WERI-Rb-1 (cell line): Measurements from ENCODE around the gene DEXI.
"Not testable (repeated sequence)": the region's sequence is repeated elsewhere in the genome, so short reads cannot be mapped to it uniquely, and the experiment has no call there.

Source experiments
- DNase-seq: peaks from one replicate; pipeline ENCODE4 v3.0.0-alpha.2; 2020
- H3K27ac ChIP-seq: fragments of 250-450 bp; sonication (Bioruptor Pico); 2 replicates; pipeline ENCODE4 v1.5.1; 2020; ENCODE audit warnings: mild to moderate bottlenecking, moderate library complexity
- H3K27me3 ChIP-seq: fragments of 250-450 bp; sonication (Bioruptor Pico); 2 replicates; pipeline ENCODE4 v1.5.1; 2021; ENCODE audit warnings: mild to moderate bottlenecking, low read depth, moderate library complexity; ENCODE audit not compliant: insufficient read depth, severe bottlenecking
- H3K36me3 ChIP-seq: fragments of 250-450 bp; sonication (Bioruptor Pico); 2 replicates; pipeline ENCODE4 v1.5.1; 2020; ENCODE audit warnings: mild to moderate bottlenecking, moderate library complexity
- H3K4me3 ChIP-seq: 2 replicates; pipeline ENCODE4 v1.5.1; 2011; ENCODE audit warnings: low read depth, mild to moderate bottlenecking, control low read depth, low read length
- H3K9me3 ChIP-seq: fragments of 250-450 bp; sonication (Bioruptor Pico); 2 replicates; pipeline ENCODE4 v1.5.1; 2021; ENCODE audit warnings: mild to moderate bottlenecking, moderate library complexity; ENCODE audit not compliant: severe bottlenecking
- TF ChIP-seq, protein P1 (sequence below): IDR thresholded peaks from 2 replicates; pipeline ENCODE4 v1.5.1; 2011; ENCODE audit warnings: low read depth, mild to moderate bottlenecking, control low read depth, inconsistent platforms, low read length

The DEXI gene

DNA sequence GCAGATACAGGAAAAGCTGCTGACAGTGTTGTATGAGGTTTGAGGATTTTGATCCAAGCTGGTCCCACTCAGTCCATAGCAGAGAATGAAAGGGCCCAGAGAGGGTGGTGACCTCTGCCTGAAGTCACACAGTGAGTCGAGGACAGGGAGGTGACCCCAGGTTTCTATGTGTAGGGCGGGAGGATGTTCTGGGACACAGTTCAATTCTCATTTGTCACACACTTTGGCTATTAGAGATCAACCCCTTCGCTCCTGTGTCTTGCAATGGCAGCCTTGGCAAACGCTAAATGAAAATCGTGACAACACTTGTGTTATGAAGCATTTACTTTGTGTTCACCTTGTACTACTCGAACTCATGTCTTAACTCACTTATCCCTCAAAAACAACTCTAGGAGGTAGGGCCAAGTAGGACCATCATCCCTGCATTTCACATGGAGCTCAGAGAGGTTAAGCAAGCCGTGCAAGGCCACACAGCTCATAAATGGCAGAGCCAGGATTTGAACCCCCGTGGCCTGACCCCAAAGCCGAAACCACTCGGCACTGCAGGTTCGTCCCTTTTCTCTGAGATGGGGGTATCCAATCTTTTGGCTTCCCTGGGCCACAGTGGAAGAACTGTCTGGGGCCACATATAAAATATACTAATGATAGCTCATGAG lies 10.2 kb downstream of the DEXI start:
- TF ChIP-seq, protein P1, sequence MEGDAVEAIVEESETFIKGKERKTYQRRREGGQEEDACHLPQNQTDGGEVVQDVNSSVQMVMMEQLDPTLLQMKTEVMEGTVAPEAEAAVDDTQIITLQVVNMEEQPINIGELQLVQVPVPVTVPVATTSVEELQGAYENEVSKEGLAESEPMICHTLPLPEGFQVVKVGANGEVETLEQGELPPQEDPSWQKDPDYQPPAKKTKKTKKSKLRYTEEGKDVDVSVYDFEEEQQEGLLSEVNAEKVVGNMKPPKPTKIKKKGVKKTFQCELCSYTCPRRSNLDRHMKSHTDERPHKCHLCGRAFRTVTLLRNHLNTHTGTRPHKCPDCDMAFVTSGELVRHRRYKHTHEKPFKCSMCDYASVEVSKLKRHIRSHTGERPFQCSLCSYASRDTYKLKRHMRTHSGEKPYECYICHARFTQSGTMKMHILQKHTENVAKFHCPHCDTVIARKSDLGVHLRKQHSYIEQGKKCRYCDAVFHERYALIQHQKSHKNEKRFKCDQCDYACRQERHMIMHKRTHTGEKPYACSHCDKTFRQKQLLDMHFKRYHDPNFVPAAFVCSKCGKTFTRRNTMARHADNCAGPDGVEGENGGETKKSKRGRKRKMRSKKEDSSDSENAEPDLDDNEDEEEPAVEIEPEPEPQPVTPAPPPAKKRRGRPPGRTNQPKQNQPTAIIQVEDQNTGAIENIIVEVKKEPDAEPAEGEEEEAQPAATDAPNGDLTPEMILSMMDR = no peak
- no peaks in the 10 kb centered on the region for H3K27me3 ChIP-seq
- peaks cover 13% of the 10 kb centered on the region for H3K36me3 ChIP-seq

DNA sequence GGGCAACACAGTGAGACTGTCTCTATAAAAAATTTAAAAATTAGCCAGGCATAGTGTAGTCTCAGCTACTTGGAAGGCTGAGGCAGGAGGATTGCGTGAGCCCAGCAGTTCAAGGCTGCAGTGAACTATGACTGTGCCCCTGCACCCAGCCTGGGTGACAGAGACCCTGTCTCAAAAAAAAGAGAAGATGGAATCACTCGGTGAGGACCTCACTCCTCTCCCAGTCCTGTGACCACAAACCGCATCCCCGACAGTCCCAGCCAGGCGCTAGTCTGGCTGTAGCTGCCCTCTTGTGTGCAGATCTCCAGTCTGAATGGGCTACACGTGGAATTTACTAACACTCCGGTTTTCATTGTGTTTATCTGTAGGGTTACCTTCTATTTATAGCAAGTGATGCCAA lies 11.1 kb downstream of the DEXI start:
- Histone ChIP-seq H3K4me3 (no peak overlapping the region), H3K9me3 (no peaks in the 10 kb centered on the region), H3K27me3 (no peaks in the 10 kb centered on the region), H3K27ac (no peak overlapping the region), H3K36me3 (peaks cover 13% of the 10 kb centered on the region)
- TF ChIP-seq, protein P1 = no peak
- DNase-seq = no peak

More for the DNA sequence above, 10.2 kb downstream of the DEXI start:
- no peak for DNase-seq
- Histone ChIP-seq H3K9me3 (no peaks in the 10 kb centered on the region), H3K27ac (no peak overlapping the region), H3K4me3 (no peak overlapping the region)

GRCh38 chr16:10930755-10931093 lies 11.5 kb downstream of the DEXI start:
- Histone ChIP-seq H3K27me3 (no peaks in the 10 kb centered on the region), H3K27ac (no peak overlapping the region), H3K9me3 (no peaks in the 10 kb centered on the region), H3K4me3 (no peak overlapping the region), H3K36me3 (peaks cover 13% of the 10 kb centered on the region)
- DNase-seq = no peak
- TF ChIP-seq, protein P1 = peak; percentile 42

DNA sequence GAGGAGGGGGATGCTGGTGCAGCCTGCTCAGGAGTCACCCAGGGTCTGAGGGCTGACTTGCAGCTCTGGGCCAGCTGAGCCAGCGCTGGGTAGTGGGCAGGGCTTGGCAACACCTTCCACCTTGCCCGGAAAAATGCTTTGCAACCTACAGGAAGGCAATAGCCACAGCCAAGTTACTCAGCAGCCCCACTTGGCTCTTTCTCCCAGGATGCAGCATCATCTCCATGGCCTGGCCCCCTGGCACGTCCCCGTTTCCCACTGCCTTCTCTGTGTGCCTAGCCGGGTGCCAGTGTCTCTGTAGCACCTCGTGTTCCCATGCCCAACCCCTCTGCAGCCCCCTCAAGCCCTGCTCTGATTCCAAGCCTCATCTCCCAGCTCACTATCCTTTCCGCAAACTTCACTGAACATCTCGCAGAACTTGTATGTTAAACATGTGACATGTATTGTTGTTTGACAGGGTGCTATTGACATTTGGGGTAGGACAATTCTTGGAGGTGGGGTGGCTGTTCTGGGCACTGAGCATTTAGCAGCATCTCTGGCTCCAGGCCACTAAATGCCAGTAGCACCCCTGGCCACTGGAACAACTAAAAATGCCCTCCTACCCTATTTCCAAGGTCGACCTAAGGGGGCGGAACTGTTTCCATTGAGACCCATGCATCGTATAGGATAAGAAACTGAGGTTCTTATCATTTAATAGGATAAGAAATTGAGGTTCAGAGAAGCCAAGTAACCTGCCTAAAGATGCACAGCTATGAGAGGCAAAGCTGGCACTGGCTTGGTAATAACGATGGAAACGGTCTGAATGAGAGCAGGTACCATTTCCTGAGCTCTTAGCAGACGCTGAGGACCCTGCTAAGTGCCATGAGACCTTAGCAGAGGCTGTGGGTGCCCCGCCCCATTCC lies 12.2 kb downstream of the DEXI start:
- TF ChIP-seq, protein P1 = no peak
- H3K4me3 ChIP-seq = no peak overlapping the region
- H3K36me3 ChIP-seq = peaks cover 12% of the 10 kb centered on the region
- no peaks in the 10 kb centered on the region for H3K27me3 ChIP-seq
- no peak overlapping the region for H3K27ac ChIP-seq
- no peaks in the 10 kb centered on the region for H3K9me3 ChIP-seq
- no peak for DNase-seq

- H3K36me3 ChIP-seq = peaks cover 10% of the 10 kb centered on the region
- not testable (repeated sequence) for H3K9me3 ChIP-seq, DNase-seq, H3K27ac ChIP-seq, H3K4me3 ChIP-seq, H3K27me3 ChIP-seq
Measured at GRCh38 chr16:10929097-10929496, 13.2 kb downstream of the DEXI start.

GRCh38 chr16:10927497-10928112 lies 14.7 kb downstream of the DEXI start:
- TF ChIP-seq, protein P1 = no peak
- no peak for DNase-seq
- 0 out of 2 replicates have a peak, but pooled peaks cover 2% of the 10 kb centered on the region for H3K36me3 ChIP-seq
- H3K9me3 ChIP-seq = no peaks in the 10 kb centered on the region
- no peak overlapping the region for H3K4me3 ChIP-seq
- H3K27me3 ChIP-seq = no peaks in the 10 kb centered on the region
- no peak overlapping the region for H3K27ac ChIP-seq
